Measurements from ENCODE around the gene ZNF782.
"Not testable (repeated sequence)": the region's sequence is repeated elsewhere in the genome, so short reads cannot be mapped to it uniquely, and the experiment has no call there.

Gene ZNF782

DNA sequence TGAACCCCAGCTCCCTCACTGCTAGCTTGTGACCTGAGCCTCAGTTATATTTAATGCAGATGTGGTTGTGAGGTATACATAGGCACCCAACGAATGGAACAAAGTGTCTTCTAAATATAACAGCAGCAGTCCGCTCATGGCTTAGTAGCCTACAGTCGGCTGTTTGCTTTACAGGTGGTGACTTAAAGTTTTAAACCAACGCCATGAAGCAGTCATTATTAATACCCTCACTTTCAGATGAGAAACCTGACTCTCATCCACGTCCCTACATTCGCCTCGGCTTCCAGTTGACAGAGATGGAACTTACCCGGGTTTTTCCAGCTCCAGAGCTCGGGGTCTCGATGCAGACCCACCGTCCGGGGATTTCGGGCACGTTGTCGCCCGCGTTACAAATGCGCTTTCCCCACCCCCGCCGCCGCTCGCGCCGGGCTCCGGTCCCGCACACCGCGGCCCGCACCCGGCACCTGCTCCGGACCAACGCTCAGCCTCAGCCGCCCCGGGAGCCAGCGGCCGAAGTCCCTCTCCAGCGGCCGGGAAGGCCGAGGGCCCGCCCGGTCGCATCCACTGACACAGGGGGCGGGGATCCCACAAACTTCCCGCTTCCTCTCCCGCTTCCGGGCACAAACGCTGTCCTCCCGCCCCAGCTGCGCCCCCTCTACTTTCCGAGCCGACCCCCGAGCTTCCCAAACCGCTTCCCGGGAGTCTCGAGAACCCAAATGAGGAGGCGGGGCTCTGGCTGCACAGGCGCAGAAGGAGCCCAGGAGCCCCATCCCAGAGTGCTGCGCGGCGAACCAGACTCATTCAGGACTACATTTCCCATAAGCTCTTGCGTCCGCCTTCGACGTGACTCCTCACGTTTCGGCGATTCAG lies at the start of gene ZNF782:
Gene ZNF782, minus strand, starts transcription at position 734 of the 870 bp plus-strand sequence. CDS start 2,553 bp downstream, outside the sequence.
- Mint-ChIP-seq H3K36me3 (ENCODE audit: low read depth) (peaks cover 11% of the 10 kb centered on the region), H3K9me3 (no peaks in the 10 kb centered on the region), H3K4me3 (peak within 1 kb of the TSS; percentile 99), H3K27ac (peak within 1 kb of the TSS; percentile 99), H3K4me1 (ENCODE audit: low read depth) (peaks cover 62% of the 10 kb centered on the region), H3K27me3 (peaks cover 16% of the 10 kb centered on the region)

GRCh38 chr9:96900010-96900409 lies 45.7 kb upstream of the ZNF782 start:
- H3K36me3 Mint-ChIP-seq (ENCODE audit: low read depth), result peaks cover 22% of the 10 kb centered on the region
- not testable (repeated sequence) for H3K9me3 Mint-ChIP-seq; H3K27ac Mint-ChIP-seq; H3K4me3 Mint-ChIP-seq; H3K27me3 Mint-ChIP-seq; H3K4me1 Mint-ChIP-seq (ENCODE audit: low read depth)

DNA sequence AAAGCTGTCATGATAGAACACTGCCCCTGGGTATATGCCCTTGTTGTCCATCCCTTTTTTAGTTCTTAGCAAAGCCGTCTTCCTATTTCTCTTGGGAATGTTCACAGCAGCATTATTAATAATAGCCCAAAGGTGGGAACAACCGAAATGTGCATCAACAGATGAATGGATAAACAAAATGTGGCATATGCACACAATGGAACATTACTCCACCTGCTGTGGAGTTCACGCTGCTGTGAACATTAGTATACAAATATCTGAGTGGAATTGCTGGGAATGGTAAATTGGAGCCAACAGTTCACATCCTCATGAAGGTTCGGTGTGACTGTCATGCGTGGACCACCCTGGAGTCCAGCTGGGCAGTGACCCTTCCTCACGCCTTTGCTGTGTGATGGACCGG lies 37.8 kb upstream of the ZNF782 start:
- no peaks in the 10 kb centered on the region for H3K27me3 Mint-ChIP-seq
- no peaks in the 10 kb centered on the region for H3K4me1 Mint-ChIP-seq (ENCODE audit: low read depth)
- H3K4me3 Mint-ChIP-seq, result no peak overlapping the region
- no peak overlapping the region for H3K27ac Mint-ChIP-seq
- peaks cover 6% of the 10 kb centered on the region for H3K9me3 Mint-ChIP-seq
- H3K36me3 Mint-ChIP-seq (ENCODE audit: low read depth), result peaks cover 45% of the 10 kb centered on the region

DNA sequence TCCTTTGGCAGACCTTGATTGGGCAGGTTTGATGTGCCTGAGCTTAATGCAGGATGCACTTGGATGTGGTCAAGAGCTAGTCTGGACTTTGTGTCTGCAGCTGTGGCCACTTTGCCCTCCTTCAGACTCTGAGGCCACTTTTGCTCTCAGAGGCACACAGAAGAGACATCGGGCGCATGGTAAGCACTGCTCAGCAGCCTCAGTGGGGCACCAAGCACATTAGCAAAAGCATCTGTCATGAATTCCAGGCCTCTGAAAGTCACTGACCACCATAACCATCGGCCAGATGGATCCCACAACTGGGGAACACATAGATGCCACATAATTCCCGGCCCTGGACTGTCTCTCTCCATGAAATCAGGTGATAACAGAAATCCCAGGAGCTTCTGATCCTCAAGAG lies 34.3 kb upstream of the ZNF782 start:
- Mint-ChIP-seq H3K27me3 (no peaks in the 10 kb centered on the region), H3K4me1 (ENCODE audit: low read depth) (no peaks in the 10 kb centered on the region), H3K27ac (no peak overlapping the region), H3K9me3 (peaks cover 4% of the 10 kb centered on the region), H3K4me3 (no peak overlapping the region), H3K36me3 (ENCODE audit: low read depth) (peaks cover 35% of the 10 kb centered on the region)

- no peaks in the 10 kb centered on the region for H3K4me1 Mint-ChIP-seq (ENCODE audit: low read depth)
- no peak overlapping the region for H3K27ac Mint-ChIP-seq
- peaks cover 4% of the 10 kb centered on the region for H3K9me3 Mint-ChIP-seq
- H3K27me3 Mint-ChIP-seq, result no peaks in the 10 kb centered on the region
- no peak overlapping the region for H3K4me3 Mint-ChIP-seq
- H3K36me3 Mint-ChIP-seq (ENCODE audit: low read depth), result peaks cover 21% of the 10 kb centered on the region
These were observed 31.1 kb upstream of the ZNF782 start for GRCh38 chr9:96885424-96885823.

DNA sequence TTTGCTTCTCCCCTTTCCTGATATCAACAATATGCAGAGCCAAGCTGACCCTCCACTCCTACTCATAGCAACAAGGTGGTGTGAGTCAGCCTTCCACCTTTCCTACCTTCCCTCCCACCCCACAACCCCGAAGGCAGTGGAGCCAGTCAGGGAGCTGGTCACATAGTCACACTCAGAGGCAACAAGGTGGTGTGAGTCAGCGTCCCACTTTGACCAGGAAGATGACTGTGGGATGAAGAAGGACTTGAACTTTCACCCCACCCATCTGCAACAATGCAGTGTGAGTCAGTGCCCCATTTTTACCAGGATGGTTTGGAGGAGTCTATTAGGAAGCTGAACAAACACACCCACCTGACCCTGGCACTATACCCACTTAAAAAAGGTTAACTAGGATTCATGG lies 30.1 kb upstream of the ZNF782 start:
- peaks cover 21% of the 10 kb centered on the region for H3K36me3 Mint-ChIP-seq (ENCODE audit: low read depth)

GRCh38 chr9:96883922-96884321 lies 29.6 kb upstream of the ZNF782 start:
- H3K36me3 Mint-ChIP-seq (ENCODE audit: low read depth), result peaks cover 21% of the 10 kb centered on the region
- H3K9me3 Mint-ChIP-seq, result peaks cover 4% of the 10 kb centered on the region
- H3K27ac Mint-ChIP-seq, result no peak overlapping the region
- no peaks in the 10 kb centered on the region for H3K4me1 Mint-ChIP-seq (ENCODE audit: low read depth)
- no peak overlapping the region for H3K4me3 Mint-ChIP-seq
- H3K27me3 Mint-ChIP-seq, result peaks cover 9% of the 10 kb centered on the region

More for the DNA sequence above, 30.1 kb upstream of the ZNF782 start:
- Mint-ChIP-seq H3K27me3 (peaks cover 4% of the 10 kb centered on the region), H3K27ac (no peak overlapping the region), H3K4me3 (no peak overlapping the region), H3K9me3 (peaks cover 4% of the 10 kb centered on the region), H3K4me1 (ENCODE audit: low read depth) (no peaks in the 10 kb centered on the region)

- peaks cover 8% of the 10 kb centered on the region for H3K36me3 Mint-ChIP-seq (ENCODE audit: low read depth)
- no peak overlapping the region for H3K27ac Mint-ChIP-seq
- no peaks in the 10 kb centered on the region for H3K9me3 Mint-ChIP-seq
- H3K27me3 Mint-ChIP-seq, result peaks cover 57% of the 10 kb centered on the region
- H3K4me3 Mint-ChIP-seq, result peak overlapping the region; percentile 26
- H3K4me1 Mint-ChIP-seq (ENCODE audit: low read depth), result peaks cover 37% of the 10 kb centered on the region
These were observed 23.0 kb upstream of the ZNF782 start for GRCh38 chr9:96877269-96877668.

- peaks cover 61% of the 10 kb centered on the region for H3K27me3 Mint-ChIP-seq
- H3K4me3 Mint-ChIP-seq, result peak overlapping the region; percentile 84
- H3K4me1 Mint-ChIP-seq (ENCODE audit: low read depth), result peaks cover 37% of the 10 kb centered on the region
- H3K36me3 Mint-ChIP-seq (ENCODE audit: low read depth), result peaks cover 4% of the 10 kb centered on the region
- H3K9me3 Mint-ChIP-seq, result no peaks in the 10 kb centered on the region
- H3K27ac Mint-ChIP-seq, result peak overlapping the region; percentile 63
These were observed 21.3 kb upstream of the ZNF782 start for GRCh38 chr9:96875461-96876142.

GRCh38 chr9:96874947-96875460 lies 20.7 kb upstream of the ZNF782 start:
- peaks cover 61% of the 10 kb centered on the region for H3K27me3 Mint-ChIP-seq
- H3K4me3 Mint-ChIP-seq, result peak overlapping the region; percentile 84
- peaks cover 4% of the 10 kb centered on the region for H3K36me3 Mint-ChIP-seq (ENCODE audit: low read depth)
- peak overlapping the region; percentile 36 for H3K27ac Mint-ChIP-seq
- no peaks in the 10 kb centered on the region for H3K9me3 Mint-ChIP-seq
- H3K4me1 Mint-ChIP-seq (ENCODE audit: low read depth), result peaks cover 37% of the 10 kb centered on the region

DNA sequence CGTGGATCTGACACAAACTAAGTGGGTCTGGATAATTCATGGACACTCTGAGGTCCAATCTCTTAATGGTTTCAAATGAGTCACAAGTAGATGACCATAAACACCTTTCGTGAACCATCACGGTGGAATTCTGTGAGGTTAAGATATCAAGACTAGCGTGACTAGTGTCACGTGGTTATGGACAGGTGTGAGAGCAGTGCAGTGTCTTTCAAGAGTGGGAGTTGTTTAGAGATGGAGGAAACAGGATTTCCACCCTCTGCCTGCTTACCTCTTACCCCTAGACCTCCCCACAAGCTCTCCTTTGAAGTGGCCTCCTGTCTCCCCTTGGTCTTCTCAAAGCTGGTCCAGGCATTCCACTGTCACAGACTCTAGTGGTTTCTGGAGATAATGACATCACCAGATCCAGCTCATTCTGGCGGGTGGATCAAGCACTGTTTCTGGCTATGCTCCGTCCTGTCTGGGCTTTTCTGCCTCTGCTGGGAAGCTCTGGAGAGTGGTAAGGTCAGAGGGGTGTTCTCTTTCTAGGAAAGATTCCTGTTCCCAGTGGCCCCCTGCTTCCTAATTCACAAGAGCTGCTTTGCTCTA lies 20.0 kb upstream of the ZNF782 start:
- Mint-ChIP-seq H3K4me3 (no peak overlapping the region), H3K36me3 (ENCODE audit: low read depth) (peaks cover 4% of the 10 kb centered on the region), H3K27ac (peak overlapping the region; percentile 45), H3K9me3 (no peaks in the 10 kb centered on the region), H3K4me1 (ENCODE audit: low read depth) (peaks cover 37% of the 10 kb centered on the region), H3K27me3 (peaks cover 57% of the 10 kb centered on the region)

DNA sequence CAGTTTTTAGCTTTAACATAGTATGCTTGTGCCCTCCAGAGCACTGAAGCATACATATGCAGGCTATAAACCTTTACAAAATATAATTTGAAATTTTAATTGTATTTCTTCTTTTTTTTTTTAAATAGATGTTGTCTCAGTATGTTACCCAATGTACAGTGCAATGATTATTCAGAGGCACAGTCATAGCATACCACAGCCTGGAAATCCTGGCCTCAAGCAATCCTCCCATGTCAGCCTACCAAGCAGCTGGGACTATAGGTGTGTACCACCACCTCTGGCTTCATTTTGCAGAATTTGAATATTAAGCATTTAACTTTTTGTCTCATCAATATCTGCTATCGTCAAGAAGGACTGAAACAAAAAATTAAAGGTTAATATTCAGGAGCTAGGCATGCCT lies 16.9 kb upstream of the ZNF782 start:
- Mint-ChIP-seq H3K27ac (no peak overlapping the region), H3K36me3 (ENCODE audit: low read depth) (peaks cover 3% of the 10 kb centered on the region), H3K9me3 (no peaks in the 10 kb centered on the region), H3K4me3 (no peak overlapping the region), H3K27me3 (peaks cover 32% of the 10 kb centered on the region), H3K4me1 (ENCODE audit: low read depth) (peaks cover 28% of the 10 kb centered on the region)

DNA sequence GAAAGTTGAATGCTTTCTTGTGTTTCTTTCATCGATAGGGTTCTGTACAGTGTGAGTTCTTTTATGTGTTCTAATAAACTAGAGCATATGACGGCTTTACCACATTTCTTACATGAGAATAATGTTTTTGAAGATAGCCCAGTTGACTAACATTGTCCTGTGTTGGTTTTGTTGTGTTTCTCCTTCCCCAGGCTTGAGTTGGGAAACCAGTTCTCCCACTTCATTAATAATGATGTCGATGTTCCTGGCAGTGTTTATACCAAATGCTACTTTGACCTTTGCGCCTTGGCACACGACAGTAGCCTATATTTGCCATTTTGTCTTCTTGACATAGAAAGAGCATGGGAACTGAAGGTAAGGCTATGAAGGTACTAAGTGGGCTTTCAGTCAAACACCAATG lies 14.4 kb upstream of the ZNF782 start:
- Mint-ChIP-seq H3K4me1 (ENCODE audit: low read depth) (peaks cover 3% of the 10 kb centered on the region), H3K9me3 (peaks cover 9% of the 10 kb centered on the region), H3K27me3 (peaks cover 17% of the 10 kb centered on the region), H3K36me3 (ENCODE audit: low read depth) (peaks cover 5% of the 10 kb centered on the region), H3K4me3 (no peak overlapping the region), H3K27ac (no peak overlapping the region)

GRCh38 chr9:96867079-96867804 lies 12.9 kb upstream of the ZNF782 start:
- H3K27ac Mint-ChIP-seq, result no peak overlapping the region
- H3K4me1 Mint-ChIP-seq (ENCODE audit: low read depth), result no peaks in the 10 kb centered on the region
- H3K27me3 Mint-ChIP-seq, result peaks cover 14% of the 10 kb centered on the region
- H3K9me3 Mint-ChIP-seq, result peaks cover 9% of the 10 kb centered on the region
- H3K4me3 Mint-ChIP-seq, result no peak overlapping the region
- H3K36me3 Mint-ChIP-seq (ENCODE audit: low read depth), result peaks cover 5% of the 10 kb centered on the region
